ENCODE measurements around the gene MAU2.
A peak's percentile ranks its signal among the peaks of the same experiment; 100 is the strongest.

The MAU2 gene

DNA sequence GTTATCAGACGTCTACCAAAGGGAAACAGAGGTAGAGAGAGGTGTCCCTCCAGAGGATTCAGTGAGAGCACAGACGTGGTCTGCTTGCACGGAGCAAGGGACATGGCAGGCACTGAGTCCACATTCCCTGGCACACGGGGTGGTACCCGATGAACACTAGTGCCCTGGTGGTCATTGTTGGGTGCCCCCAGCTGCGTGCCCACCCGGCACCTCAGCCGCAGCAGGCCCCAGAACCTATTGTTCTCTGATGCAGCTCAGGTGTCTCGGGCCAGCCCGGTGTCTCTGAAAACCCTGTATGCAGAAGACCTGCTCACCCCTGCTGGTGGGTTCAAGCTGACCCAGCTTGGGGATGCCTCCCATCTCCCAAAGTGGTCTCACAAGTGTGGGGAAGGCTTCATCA, 12.3 kb upstream of the MAU2 start:
- no peak for DNase-seq

GRCh38 chr19:19315444-19315843, 5.2 kb upstream of the MAU2 start:
- no peak for DNase-seq

- DNase-seq: no peak
Observed at GRCh38 chr19:19316082-19316481, 4.5 kb upstream of the MAU2 start.

GRCh38 chr19:19319732-19320360, 783 bp upstream of the MAU2 start:
- DNase-seq: peak; percentile 6

DNA sequence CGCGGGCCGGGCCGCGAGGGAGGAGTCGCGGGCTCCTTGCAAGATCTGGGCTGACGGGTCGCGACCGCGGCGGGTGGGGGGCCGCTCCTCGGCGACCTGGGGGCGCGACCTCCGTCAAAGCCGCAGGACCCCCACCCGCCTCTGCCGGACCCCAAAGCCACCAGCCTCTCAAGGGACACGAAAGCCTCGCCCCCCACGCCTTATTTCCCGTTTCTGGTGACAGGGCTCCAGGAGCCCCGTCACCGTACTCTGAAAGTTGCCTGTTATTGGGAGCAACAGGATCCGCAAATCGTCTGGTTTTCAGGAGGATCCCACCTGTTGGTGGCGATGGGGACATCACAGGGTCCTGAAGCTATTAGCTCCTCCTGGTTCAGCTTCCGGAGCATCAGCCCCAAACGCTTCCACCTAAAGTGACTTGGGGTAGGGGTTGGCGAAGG, 530 bp downstream of the MAU2 start:
- peak; percentile 21 for DNase-seq

DNA sequence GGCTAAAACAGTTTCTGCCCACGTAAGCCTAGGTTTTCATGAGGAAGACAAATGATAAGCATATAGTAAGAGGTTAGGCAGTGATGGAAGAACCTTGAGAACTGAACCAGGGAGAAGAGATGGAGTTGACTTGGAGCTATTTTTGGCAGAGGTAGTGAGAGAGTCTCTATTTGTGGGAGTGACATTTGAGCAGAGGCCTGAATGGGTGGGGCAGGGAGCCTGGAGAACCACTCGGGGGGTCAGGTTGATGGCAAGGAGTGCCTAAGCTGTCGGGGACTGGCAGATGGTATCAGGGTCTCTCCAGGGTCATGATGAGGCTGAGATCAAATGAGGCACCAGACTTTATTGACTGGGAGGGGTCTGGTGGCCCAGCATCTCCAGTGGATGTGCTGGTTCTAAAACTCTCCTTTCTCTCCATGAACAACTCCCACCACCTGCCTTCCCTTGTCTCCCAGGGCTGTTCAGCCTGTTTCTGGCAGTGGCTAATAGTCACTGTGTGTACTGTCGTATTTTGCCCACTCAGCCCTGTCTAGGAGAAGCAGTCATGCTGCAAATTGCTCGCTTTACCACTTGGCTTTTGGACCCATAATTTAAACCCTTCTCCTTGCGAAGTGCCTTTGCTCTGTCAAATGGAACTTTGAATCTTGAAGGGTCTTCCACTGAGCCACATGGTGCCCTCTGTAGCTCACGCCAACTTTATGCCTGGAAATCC, 3.6 kb downstream of the MAU2 start:
- DNase-seq: no peak

- DNase-seq: no peak
Observed at GRCh38 chr19:19327672-19328071, 7.0 kb downstream of the MAU2 start.

DNA sequence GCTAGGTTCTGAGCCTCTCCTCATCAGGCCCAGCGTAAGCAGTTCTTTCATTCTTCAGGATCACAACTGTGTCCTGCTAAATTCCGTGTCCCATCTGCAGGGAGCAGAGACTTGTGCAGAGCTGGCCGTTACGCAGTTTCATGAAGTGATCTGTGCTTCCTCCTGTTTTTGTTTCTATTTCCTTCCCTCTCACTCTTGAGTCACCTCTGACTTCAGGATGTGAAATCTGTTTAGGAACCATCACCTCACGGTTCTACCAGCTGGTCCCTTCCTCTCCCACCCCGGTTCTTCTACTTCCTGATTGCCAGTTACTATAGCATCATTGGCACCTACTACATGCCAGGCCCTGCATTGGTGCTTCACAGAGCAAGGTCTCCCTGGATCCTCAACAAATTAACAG, 8.5 kb downstream of the MAU2 start:
- no peak for DNase-seq

DNA sequence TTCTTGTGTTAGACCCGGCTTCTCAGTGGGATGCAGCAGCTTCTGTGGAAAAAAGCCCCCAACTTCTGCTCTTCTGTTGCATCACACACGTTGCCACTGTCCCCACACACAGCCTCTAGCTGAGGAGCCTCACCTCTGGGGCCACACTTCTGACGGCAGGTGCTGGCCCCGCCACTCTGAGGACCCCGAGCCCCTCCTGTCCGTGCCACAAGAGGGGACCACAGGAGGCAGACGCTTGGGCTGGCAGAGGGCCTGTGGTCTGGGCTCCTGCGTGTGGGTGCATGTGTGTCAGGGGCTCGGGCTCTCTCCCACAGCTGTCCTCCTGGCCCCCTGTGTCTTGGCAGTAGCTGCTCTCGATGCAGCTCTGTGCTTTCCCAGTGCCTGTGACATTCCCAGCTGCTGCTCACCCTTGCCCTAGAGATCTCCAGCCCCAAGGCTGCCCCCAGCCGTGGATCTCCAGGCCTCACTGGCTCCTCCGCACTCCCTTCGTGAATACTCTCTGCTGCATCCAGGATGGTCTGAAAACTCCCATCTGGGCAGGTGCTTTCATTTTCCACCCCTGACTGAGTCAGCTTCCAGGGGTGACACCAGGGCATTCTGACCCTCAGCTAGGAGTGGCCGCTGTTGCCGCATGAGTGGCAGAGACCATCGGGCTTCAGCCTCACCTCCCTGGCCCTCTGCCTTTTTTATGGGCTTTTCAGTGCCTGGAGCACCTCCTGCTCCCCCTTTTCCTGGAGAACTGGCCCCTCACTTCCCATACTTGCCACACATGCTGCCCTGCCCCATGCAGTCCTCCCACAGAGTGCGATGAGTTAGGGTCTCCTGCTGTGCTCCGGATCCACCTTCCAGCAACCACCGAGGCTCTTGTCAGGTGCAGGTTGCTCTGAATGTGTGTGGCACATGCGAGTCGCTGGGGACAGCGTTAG, 13.7 kb downstream of the MAU2 start:
- DNase-seq: no peak

- DNase-seq: no peak
Observed at GRCh38 chr19:19334989-19335344, 14.3 kb downstream of the MAU2 start.

GRCh38 chr19:19335408-19336158, 15.0 kb downstream of the MAU2 start:
- no peak for DNase-seq

GRCh38 chr19:19336597-19336996, 16.0 kb downstream of the MAU2 start:
- DNase-seq: no peak

DNA sequence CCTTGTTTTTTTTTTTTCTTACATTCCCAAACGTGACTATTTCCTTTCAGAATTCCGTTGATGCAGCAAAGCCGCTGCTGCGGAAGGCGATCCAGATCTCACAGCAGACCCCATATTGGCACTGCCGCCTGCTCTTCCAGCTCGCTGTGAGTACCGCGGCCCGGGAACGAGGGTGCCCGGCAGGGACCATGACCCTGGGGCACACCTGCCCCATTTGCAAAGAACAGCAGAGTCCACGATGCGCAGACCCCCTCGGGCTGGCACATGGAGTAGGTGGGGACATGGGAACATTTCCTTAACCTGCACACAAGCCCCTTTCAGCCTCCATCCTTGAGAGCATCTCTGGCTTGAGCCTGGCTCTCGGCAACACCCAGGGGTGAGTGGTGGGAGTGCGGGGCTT, 16.5 kb downstream of the MAU2 start:
- DNase-seq: no peak

DNA sequence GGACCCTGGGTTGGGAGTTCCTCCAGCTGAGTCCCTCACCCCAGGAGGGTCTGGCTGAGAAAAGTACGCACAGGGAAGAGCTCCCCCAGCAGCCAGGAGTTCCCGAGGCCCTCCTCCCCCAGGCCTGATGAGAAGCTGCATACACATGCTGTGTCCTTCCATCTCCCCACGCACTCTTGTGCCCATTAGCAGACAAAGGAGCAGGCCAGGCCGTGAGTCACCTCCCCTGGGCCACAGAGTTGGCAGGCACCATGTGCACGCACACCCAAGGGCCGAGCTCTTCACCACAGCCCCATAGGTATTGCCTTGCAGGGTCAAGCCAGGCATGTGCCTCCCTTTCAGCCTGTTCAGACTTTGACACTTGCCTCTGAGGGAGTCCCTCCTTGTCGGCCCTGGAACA, 17.5 kb downstream of the MAU2 start:
- DNase-seq: no peak

- DNase-seq: no peak
Observed at GRCh38 chr19:19341026-19341425, 20.4 kb downstream of the MAU2 start.

GRCh38 chr19:19342086-19343015, 21.7 kb downstream of the MAU2 start:
- DNase-seq: no peak

- DNase-seq: no peak
Observed at GRCh38 chr19:19343016-19343362, 22.4 kb downstream of the MAU2 start.

DNA sequence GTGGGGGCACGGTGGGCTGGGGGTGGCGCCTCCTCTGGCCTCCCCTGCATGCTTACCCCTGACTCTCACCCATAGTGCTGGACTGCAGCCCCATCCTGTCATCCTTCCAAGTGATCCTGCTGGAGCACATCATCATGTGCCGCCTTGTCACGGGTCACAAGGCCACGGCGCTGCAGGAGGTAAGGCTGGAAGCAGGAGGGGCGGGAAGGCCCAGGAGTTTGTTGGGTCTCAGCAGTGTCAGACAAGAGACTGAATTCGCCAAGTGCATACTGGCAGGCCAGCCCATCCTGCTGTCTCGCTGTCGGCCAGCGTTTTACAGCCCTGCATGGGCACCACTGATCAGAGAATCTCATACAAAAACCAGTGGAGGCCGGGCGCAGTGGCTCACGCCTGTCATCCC, 23.1 kb downstream of the MAU2 start:
- no peak for DNase-seq

- no peak for DNase-seq
Observed at GRCh38 chr19:19345232-19345631, 24.6 kb downstream of the MAU2 start.

GRCh38 chr19:19345970-19346369, 25.3 kb downstream of the MAU2 start:
- DNase-seq: no peak

- no peak for DNase-seq
Observed at GRCh38 chr19:19347401-19348110, 26.9 kb downstream of the MAU2 start.
